Uterus (tissue), 4 donors: ENCODE data around the gene CALY. TPM values are rescaled to one million over a fixed set of nuclear protein-coding genes. Genes with fewer than 3 reads are reported as not detected.

Experiments used
- DNase-seq, 2 donors: peaks; one replicate each; pipeline ENCODE4 v3.0.0-alpha.2; 2019 to 2020
- H3K27ac ChIP-seq, 2 donors: fragments of 200-600 bp; sonication (generic); 1 replicate in 1 of 2; 2 replicates in 1 of 2; pipeline ENCODE4 v1.5.1; 2016 to 2018
- H3K27me3 ChIP-seq, 2 donors: fragments of 200-600 bp; sonication (generic); one replicate each; pipeline ENCODE4 v1.5.1; 2018 to 2019; ENCODE audit warnings: control low read depth in 1 of 2
- H3K36me3 ChIP-seq, 2 donors: fragments of 200-600 bp; sonication (generic); one replicate each; pipeline ENCODE4 v1.5.1; 2019; ENCODE audit warnings: control low read depth in 1 of 2
- H3K4me1 ChIP-seq, 2 donors: fragments of 200-600 bp; sonication (generic); one replicate each; pipeline ENCODE4 v1.5.1; 2018 to 2019; ENCODE audit warnings: control low read depth in 1 of 2
- H3K4me3 ChIP-seq, 2 donors: fragments of 200-600 bp; sonication (generic); 1 replicate in 1 of 2; 2 replicates in 1 of 2; pipeline ENCODE4 v1.5.1; 2018 to 2019; ENCODE audit warnings: mild to moderate bottlenecking in 1 of 2
- H3K9me3 ChIP-seq, 2 donors: fragments of 200-600 bp; sonication (generic); one replicate each; pipeline ENCODE4 v1.5.1; 2019; ENCODE audit warnings: control low read depth in 1 of 2
- POLR2A ChIP-seq, 2 donors: fragments of 450-650 bp; IDR thresholded peaks; one replicate each; pipeline ENCODE4 v1.6.1; 2016; ENCODE audit warnings: antibody characterized with exemption in 2 of 2, mild to moderate bottlenecking in 1 of 2, moderate library complexity in 1 of 2
- intact Hi-C: fragments of 100-400 bp; cut with DNase I; formaldehyde crosslinking; loops from one replicate; pipeline ENCODE4 v1.15.1; 2023; ENCODE audit warnings: low total_unique reads
- total RNA-seq, 4 donors: library from RNA; depleted of rRNA in 3 of 4; stranded (reverse); fragments of >200 nt in 3 of 4; gene quantifications; one replicate each; pipeline versions ENCODE4 v1.1.0 to v1.2.4, GENCODE V29; 2014 to 2023
- TF ChIP-seq, protein P1 (sequence below), 4 experiments: fragments of 200-600 bp in 2 of 4; fragments of 450-650 bp in 2 of 4; sonication (generic) in 2 of 4; IDR thresholded peaks; one replicate each; pipeline ENCODE4 v1.5.1; 2016 to 2019; ENCODE audit warnings: antibody characterized with exemption in 4 of 4, mild to moderate bottlenecking in 2 of 4, moderate library complexity in 1 of 4
- donor health status: DM: yes; HTN: yes; CAD: no.

CALY gene
- total RNA-seq, 4 donors from 2014 or later: 0.69 TPM; not detected in 3

- Histone ChIP-seq H3K27me3 (no peaks in the 10 kb centered on the region), H3K4me1 (peaks cover 5 to 13% of the 10 kb centered on the region in 2 donors)
- intact Hi-C loops: no loop called here
Observed at GRCh38 chr10:133311570-133311969, 25.1 kb downstream of the CALY start.

GRCh38 chr10:133310789-133311188 is 25.9 kb downstream of the CALY start:
- no peaks in the 10 kb centered on the region for H3K27me3 ChIP-seq
- DNase-seq: no peak
- no peaks in the 10 kb centered on the region for H3K36me3 ChIP-seq
- TF ChIP-seq POLR2A (IDR thresholded peaks at IDR 0.05): no peak
- no peaks in the 10 kb centered on the region for H3K9me3 ChIP-seq
- intact Hi-C loops: no loop called here
- H3K4me1 ChIP-seq: peaks cover 5 to 13% of the 10 kb centered on the region in 2 donors
- H3K4me3 ChIP-seq: no peak overlapping the region
- H3K27ac ChIP-seq: no peak overlapping the region

More at GRCh38 chr10:133311570-133311969, 25.1 kb downstream of the CALY start:
- TF ChIP-seq, protein P1, sequence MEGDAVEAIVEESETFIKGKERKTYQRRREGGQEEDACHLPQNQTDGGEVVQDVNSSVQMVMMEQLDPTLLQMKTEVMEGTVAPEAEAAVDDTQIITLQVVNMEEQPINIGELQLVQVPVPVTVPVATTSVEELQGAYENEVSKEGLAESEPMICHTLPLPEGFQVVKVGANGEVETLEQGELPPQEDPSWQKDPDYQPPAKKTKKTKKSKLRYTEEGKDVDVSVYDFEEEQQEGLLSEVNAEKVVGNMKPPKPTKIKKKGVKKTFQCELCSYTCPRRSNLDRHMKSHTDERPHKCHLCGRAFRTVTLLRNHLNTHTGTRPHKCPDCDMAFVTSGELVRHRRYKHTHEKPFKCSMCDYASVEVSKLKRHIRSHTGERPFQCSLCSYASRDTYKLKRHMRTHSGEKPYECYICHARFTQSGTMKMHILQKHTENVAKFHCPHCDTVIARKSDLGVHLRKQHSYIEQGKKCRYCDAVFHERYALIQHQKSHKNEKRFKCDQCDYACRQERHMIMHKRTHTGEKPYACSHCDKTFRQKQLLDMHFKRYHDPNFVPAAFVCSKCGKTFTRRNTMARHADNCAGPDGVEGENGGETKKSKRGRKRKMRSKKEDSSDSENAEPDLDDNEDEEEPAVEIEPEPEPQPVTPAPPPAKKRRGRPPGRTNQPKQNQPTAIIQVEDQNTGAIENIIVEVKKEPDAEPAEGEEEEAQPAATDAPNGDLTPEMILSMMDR (IDR thresholded peaks at IDR 0.05): no peak
- TF ChIP-seq POLR2A (IDR thresholded peaks at IDR 0.05): no peak
- Histone ChIP-seq H3K36me3 (no peaks in the 10 kb centered on the region), H3K4me3 (no peak overlapping the region), H3K27ac (no peak overlapping the region), H3K9me3 (no peaks in the 10 kb centered on the region)
- DNase-seq: no peak

DNA sequence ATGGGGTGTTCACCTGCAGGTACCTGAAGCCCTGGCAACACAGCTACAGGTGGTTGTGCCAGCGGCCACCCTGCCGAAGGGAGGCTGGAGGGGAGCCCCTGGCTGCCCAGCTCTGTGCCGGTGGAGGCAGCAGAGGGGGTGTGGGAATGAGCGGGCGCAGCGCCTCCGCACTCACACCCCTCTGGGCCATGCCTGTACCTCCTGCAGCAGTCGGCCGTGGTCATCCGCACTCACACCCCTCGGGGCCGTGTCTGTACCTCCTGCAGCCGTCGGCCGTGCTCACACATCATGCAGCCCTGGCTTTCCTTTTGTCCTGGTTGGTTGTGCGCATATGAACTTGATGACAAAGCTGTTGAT is 26.3 kb downstream of the CALY start:
- DNase-seq: no peak
- H3K27ac ChIP-seq: no peak overlapping the region
- no peak for TF ChIP-seq POLR2A (IDR thresholded peaks at IDR 0.05)
- TF ChIP-seq, protein P1 (IDR thresholded peaks at IDR 0.05): no peak
- no peak overlapping the region for H3K4me3 ChIP-seq
- H3K36me3 ChIP-seq: no peaks in the 10 kb centered on the region
- H3K9me3 ChIP-seq: no peaks in the 10 kb centered on the region
- intact Hi-C loops: no loop called here
- peaks cover 5 to 13% of the 10 kb centered on the region in 2 donors for H3K4me1 ChIP-seq
- H3K27me3 ChIP-seq: no peaks in the 10 kb centered on the region

DNA sequence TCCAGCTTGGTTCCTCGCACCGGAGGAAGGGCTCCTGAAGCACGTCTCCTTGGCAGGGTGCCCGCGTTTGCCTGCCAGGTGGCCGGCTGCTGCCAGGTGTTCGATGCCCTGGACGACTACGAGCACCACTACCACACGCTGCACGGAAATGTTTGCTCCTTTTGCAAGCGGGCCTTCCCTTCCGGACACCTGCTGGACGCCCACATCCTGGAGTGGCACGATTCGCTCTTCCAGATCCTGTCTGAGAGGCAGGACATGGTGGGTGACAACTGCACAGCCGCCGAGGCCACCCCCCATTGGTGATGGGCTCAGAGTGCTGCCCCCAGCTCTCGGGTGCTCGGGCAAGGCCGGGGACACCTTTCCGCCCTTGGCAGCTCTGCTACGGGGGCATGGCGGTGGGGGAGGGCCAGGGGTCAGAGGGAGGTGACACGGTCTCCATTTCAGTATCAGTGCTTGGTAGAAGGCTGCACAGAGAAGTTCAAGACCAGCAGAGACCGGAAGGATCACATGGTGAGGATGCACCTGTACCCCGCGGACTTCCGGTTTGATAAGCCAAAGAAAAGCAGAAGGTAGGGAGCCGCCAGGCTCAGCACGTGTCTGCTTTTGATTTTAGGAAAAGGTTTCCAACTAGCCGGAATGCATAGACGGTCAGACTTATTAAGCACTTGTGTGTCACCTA is 26.8 kb downstream of the CALY start:
- H3K4me3 ChIP-seq: no peak overlapping the region
- intact Hi-C loops: no loop called here

DNA sequence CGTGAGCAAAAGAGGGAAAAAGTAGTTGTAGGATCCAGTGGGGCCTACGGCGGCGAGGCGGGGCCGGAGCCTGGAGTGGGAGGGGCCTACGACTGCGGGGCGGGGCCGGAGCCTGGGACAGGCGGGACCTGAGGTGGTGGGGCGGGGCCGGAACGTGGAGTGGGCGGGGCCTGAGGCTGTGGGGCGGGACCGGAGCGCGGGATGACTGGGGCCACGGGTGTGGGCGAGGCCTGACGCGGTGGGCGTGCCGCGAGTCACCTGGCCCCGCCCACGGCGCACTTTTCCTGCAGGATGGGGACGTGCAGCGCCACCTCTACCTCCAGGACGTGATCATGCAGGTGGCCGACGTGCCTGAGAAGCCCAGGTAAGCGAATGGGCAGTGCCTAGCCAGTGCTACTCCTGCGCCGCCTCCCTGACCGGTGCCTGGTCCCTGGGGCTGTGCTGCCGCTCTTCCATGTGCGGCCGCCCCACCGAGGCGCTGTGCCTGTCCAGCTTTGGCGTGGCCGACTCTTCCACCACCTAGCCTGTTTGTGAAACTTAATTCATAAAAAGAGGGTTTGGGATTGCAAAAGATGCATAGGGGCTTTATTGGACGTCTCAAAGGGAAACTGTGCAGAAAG is 27.5 kb downstream of the CALY start:
- peak; percentile 93 for DNase-seq
- intact Hi-C loops: no loop called here
- TF ChIP-seq, protein P1 (IDR thresholded peaks at IDR 0.05): no peak
- no peak for TF ChIP-seq POLR2A (IDR thresholded peaks at IDR 0.05)
- Histone ChIP-seq H3K27ac (peak overlapping the region; percentile 92 to 97), H3K9me3 (no peaks in the 10 kb centered on the region), H3K4me3 (peak overlapping the region; percentile 72 to 89), H3K36me3 (no peaks in the 10 kb centered on the region), H3K4me1 (peaks cover 5 to 13% of the 10 kb centered on the region in 2 donors), H3K27me3 (no peaks in the 10 kb centered on the region)

More for the DNA sequence above, 26.8 kb downstream of the CALY start:
- Histone ChIP-seq H3K4me1 (peaks cover 5 to 13% of the 10 kb centered on the region in 2 donors), H3K27ac (peak overlapping the region in 1 of 2 donors; percentile 97), H3K9me3 (no peaks in the 10 kb centered on the region), H3K36me3 (no peaks in the 10 kb centered on the region), H3K27me3 (no peaks in the 10 kb centered on the region)
- TF ChIP-seq POLR2A (IDR thresholded peaks at IDR 0.05): no peak
- TF ChIP-seq, protein P1 (IDR thresholded peaks at IDR 0.05): no peak
- peak; percentile 49 to 51 for DNase-seq
